KOPT-K1 (cell line): ENCODE data around the gene WWOX.

ENCODE experiments used
- H3K27ac ChIP-seq: fragments of 200-600 bp; sonication (generic); 2 replicates; pipeline ENCODE4 v1.5.1; 2016; ENCODE audit warnings: antibody characterized with exemption, mild to moderate bottlenecking, low read depth, low read length; ENCODE audit not compliant: poor library complexity, severe bottlenecking
- H3K36me3 ChIP-seq: fragments of 200-600 bp; sonication (generic); 2 replicates; pipeline ENCODE4 v1.5.1; 2017; ENCODE audit warnings: antibody characterized with exemption, mild to moderate bottlenecking, low read length, moderate library complexity; ENCODE audit not compliant: insufficient read depth
- H3K9me3 ChIP-seq: fragments of 200-600 bp; sonication (generic); 2 replicates; pipeline ENCODE4 v1.5.1; 2017; ENCODE audit warnings: antibody characterized with exemption, low read length, mild to moderate bottlenecking; ENCODE audit not compliant: insufficient read depth, poor library complexity, severe bottlenecking

Gene WWOX

DNA sequence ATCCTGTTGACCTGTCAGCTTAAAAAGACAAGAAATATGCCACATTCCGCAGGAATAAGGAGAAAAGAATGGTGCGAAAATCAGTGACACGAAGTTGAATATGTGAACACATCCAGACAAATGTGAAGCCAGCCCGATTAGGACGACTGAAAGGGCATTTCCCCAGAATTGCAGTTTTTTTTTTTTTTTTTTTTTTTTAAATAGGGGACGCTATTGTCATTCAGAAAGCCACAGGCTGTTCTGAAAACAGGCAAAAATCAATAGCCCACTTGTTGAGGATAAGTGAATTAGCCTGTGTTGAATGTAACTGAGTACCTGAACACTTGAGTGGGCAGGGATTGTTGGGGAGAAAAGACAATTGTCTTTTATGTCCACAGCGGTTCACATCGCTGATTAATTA, 507.1 kb downstream of the WWOX start:
- no peaks in the 10 kb centered on the region for H3K9me3 ChIP-seq
- H3K27ac ChIP-seq, result no peak overlapping the region
- no peaks in the 10 kb centered on the region for H3K36me3 ChIP-seq

DNA sequence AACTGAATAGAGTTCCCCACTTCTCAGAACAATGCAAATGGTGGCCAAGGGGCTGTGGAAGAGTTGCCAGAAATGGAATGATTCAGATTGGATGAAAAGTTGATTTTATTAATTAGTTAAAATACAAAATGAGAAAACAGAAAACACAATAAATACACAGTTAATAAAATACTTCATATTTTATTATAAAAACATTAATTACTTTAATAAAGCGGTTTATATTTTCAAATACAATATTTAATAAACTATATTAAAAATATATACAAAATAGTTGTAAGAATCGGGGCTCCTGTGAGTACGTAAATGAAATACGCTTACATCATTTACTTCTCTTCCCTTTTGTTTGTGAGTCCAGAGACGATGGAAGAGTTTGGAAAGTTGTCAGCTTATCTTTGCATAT, 507.6 kb downstream of the WWOX start:
- Histone ChIP-seq H3K27ac (no peak overlapping the region), H3K36me3 (no peaks in the 10 kb centered on the region), H3K9me3 (no peaks in the 10 kb centered on the region)

DNA sequence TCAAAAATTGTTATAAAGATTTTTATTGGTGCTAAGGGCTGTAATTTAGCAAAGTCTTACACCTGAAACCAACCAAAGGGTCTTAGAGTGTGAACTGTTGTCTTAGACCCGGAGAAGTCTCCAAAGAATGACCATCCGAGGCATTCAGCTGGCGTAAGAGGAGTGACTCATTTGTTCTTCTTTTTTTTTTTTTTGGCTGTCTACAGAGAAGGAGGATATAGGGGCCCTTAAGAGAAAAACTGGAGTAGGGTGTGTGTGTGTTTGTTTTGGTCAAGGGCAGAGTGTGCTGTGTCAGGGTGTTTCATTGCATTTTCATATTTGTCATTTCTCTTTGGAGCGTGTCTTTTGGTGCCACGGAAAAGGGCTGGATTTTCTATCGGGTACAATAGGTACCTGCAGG, 508.0 kb downstream of the WWOX start:
- H3K9me3 ChIP-seq, result no peaks in the 10 kb centered on the region
- no peak overlapping the region for H3K27ac ChIP-seq
- H3K36me3 ChIP-seq, result no peaks in the 10 kb centered on the region

DNA sequence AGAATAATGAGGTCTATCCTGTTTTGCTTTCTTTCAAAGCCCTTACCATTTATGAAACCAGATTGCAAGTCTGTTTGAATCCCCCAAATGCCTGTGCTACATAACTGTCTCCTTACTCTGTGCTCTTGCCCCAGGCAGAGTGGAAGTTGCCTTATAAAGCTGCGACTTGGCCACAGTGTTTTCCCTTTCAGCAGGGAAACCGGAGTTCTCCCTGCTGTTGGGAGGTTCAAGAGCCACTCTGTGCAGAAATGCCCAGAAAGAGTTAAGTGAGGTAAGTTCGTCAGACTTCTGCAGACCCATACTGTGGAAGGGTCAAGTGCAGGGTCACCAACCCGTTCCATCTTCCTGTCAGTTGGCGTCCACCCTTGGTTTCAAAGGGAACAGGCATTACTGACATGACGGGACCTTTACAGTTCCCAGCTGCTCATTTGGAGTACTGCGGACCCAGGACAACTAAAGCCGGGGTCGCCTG, 508.9 kb downstream of the WWOX start:
- no peaks in the 10 kb centered on the region for H3K36me3 ChIP-seq
- no peaks in the 10 kb centered on the region for H3K9me3 ChIP-seq
- H3K27ac ChIP-seq, result no peak overlapping the region

DNA sequence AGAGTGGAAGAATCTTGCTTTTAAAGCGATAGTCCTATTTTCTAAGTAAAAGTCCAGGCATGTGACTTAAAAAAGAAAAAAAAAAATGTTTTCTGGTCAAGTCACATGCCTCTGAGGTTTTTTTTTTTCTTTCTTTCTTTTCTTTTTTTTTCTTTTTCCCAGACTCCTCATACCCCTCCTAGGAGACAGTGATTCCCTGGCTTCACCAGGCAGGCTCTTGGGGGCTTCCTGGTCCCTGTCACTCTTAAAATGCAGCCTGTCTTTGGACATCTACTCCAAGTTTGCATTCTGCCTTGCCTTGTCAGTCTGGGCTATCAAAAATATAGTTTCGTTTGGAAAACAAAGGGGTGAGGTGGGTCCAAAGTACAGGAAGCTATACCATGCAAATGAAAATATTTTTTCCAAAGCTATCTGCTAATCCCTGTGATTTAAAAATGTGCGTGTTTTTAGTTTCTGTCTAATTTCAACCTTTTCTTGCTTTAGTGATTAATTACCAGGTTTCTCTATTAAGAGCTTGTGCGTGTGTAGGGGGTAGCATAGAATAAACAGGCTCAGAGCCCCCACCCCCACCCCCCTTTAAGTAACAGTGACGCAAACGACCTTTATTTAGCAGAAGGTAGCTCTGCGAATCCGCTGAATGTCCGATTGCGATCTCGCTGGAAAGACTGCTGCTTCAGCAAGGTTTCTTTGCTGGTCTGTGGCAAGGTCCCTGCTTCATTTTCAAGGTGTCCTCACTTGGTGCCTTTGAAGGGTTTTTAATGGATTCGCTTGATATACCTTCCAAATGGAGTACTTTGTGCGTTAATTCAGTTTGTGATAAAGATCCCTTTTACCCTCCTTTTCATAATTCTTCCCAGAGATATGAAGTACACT, 510.2 kb downstream of the WWOX start:
- H3K36me3 ChIP-seq, result no peaks in the 10 kb centered on the region
- no peaks in the 10 kb centered on the region for H3K9me3 ChIP-seq
- no peak overlapping the region for H3K27ac ChIP-seq

DNA sequence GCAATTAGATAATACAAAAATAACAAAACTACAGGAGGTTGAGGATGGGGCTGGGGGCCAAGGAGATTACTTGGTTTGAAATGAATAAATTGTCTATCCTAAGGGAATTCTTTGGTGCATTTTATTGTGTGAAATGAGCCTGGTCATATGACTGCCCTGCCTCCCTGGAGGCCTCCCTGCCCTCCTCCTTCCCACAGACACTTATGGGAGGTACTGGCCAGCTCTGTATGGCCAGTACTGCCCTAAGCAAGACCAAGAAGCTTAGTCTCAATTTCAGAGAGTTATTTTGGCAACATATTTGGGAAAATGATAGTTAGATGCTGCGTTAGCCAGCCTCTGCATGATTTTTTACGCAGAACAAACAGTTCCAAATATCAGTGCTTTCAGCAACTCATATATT, 511.9 kb downstream of the WWOX start:
- Histone ChIP-seq H3K27ac (no peak overlapping the region), H3K36me3 (no peaks in the 10 kb centered on the region), H3K9me3 (no peaks in the 10 kb centered on the region)

DNA sequence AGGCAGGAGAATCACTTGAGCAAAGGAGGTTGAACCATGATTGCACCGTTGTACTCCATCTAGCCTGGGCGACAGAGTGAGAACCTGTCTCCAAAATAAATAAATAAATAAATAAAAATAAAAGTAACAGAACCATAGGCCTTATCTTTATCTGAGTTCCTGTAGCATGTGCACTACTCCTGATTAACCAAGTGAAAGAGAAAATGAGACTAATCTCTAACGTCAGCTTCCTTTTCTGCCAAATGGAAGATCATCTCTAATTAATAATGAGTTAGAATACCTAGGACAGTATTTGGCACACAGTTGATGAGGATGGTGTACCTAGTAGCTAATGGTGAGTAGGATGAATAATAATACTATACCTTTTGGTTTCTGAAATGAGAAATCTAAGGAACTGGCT, 520.4 kb downstream of the WWOX start:
- Histone ChIP-seq H3K27ac (no peak overlapping the region), H3K36me3 (no peaks in the 10 kb centered on the region), H3K9me3 (peaks cover 10% of the 10 kb centered on the region)

DNA sequence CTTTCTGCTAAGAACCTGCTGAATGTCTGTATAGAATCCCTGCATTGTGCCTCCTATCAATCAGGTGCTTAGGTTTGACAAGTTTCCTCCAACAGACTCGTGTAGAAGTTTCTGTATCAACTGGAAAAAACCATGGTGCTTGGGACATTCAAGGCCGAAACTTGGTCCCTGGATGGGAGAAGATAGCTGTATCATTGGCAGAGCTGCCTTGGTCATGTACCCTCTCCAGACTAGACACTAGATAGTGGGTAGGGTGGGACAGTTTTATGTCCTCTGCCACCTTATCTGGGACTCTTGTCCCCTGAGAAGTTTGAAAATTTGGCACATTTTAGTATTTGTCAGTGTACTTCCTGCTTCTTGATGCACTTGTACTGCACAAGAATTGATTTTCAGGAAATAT, 520.8 kb downstream of the WWOX start:
- Histone ChIP-seq H3K27ac (no peak overlapping the region), H3K9me3 (peaks cover 10% of the 10 kb centered on the region), H3K36me3 (no peaks in the 10 kb centered on the region)

DNA sequence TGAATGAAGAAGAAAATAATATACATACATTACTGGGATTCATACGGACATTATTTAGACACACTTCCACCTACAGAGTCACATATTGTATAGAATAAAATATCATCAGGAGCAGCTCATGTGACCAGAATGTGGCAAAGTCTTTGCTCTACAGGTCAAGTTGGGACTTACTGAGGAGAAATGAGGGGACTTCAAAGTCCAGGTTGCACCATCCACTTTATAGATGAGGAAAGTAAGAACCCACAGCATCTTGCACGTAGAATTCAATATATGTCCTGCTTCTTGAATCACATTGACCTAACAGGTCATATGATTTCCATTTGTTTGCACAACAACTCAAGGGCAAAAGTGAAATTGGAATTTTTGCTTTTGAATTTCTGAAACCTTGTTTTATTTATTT, 524.3 kb downstream of the WWOX start:
- Histone ChIP-seq H3K27ac (no peak overlapping the region), H3K36me3 (no peaks in the 10 kb centered on the region), H3K9me3 (peaks cover 10% of the 10 kb centered on the region)

DNA sequence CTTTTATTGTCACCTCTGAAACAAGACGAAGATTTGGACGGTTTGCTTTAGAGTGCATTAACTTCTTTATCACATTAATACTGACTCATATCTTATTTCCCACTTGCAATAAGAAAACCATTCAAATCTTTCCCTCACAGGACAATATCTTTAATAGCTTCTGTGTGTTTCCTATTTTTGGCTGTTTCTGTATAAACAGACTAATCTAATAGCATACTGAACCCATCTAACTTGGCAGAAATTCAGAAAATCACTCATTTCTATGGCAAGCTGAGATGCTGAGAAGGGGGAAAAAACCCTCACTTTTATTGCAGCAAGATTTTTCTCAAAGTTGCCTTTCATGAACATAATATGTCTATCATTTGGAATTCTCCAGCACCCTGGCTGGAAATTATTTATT, 524.9 kb downstream of the WWOX start:
- Histone ChIP-seq H3K9me3 (peaks cover 10% of the 10 kb centered on the region), H3K36me3 (no peaks in the 10 kb centered on the region), H3K27ac (no peak overlapping the region)

DNA sequence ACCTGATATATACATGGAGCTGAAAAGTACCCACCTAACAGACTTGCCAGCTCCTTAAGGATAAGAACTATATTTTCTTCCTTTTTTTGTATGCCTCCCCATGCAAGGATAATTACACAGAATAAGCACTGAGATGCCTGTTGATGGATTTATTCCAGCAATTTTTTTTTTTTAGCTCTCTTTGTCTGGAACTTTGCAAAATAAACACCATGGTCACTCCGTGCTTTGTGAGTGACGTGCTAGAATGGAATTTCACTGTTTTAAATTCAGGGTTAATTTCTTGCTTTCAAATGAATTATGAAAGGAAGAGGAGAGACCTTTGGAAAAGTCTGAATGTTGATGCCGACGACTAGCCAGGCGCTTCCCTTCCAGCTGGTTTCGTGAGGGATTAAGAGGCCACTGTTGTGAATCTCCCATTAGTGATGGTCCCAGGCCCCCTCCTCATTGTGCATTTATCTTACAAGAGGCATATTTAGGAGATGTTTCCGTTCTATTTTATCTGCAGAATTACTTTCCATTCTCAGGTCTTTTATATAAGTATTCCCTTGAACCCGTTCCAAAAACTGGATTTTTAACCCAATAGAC, 529.1 kb downstream of the WWOX start:
- Histone ChIP-seq H3K27ac (no peak overlapping the region), H3K9me3 (peaks cover 26% of the 10 kb centered on the region), H3K36me3 (no peaks in the 10 kb centered on the region)

DNA sequence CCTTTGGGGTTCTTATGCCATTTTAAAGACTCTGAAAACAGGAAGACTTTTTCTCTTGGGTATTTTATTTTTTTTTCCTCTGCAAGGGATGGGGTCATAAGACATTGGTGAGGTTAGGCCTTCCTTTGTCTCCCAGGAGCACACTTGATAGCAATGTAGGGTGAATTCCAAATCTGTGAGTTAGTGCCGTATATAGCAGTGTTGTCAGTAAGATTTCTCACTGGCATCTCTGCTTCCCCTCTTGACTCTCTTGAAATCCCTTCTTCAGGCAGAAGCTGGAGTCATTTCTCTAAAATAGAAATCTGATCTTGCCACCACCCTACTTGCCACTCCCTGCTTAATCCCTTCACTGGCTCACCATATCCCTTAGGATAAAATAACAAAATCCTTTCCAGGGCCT, 529.7 kb downstream of the WWOX start:
- Histone ChIP-seq H3K27ac (no peak overlapping the region), H3K36me3 (no peaks in the 10 kb centered on the region)

DNA sequence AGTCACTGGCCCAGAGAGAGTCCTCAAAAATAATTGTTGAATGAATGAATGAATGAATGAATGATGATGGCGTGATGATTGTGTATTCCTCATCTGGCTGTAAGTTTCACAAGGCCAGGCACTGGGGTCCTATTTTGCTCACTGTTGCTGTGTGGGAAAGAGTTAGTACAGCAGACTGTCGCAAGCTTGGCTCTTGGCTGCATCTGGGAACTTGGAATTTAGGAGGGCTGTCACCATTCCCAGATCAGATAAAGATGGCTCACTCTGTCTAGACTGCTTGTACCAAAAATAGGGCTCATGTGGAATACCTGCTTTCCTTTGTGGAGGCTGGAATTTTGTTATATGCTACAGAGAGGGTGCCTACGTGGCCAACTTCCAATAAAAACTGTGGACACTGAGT, 530.6 kb downstream of the WWOX start:
- Histone ChIP-seq H3K9me3 (peaks cover 26% of the 10 kb centered on the region), H3K36me3 (no peaks in the 10 kb centered on the region)

More for the DNA sequence above, 529.7 kb downstream of the WWOX start:
- H3K9me3 ChIP-seq, result peaks cover 26% of the 10 kb centered on the region

DNA sequence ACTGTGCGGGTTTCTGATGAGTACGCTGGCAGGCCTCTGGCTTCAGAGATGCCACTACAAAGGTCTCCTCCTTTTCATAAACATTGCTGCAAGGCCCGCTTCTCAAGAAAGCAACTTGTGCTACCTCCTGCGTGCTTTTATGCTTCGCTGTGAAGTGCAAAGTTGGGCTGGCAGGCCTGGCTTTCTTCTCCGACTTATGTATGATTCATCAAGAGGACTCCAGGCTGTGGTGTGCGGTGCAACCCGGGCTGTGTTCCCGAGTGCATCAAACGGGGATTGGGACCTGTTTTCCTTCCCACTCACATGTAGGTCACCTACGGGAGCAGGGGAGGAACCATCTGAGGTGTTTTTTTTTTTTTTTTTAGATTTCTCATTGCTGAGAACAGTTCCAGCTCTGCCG, 534.1 kb downstream of the WWOX start:
- Histone ChIP-seq H3K9me3 (peaks cover 26% of the 10 kb centered on the region), H3K27ac (no peak overlapping the region), H3K36me3 (no peaks in the 10 kb centered on the region)

More for the DNA sequence above, 530.6 kb downstream of the WWOX start:
- no peak overlapping the region for H3K27ac ChIP-seq

DNA sequence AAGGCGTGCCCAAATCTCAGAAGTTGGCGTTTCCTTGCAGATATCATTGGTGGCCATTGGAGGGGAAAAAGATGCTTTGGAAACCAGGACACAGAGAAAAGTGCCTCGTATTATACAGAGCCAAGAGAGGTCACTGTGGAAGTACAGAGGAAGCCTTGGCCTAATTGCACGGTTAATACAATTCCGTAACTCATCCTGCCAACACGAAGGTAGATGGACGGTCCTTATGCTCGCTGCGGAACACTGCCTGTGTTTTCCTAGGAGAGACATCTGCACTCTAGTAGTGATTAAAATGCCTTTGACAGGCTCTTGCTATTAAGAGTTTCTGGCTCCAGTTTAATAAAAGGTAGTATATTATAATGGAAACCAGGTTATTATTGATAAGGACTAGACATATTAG, 536.4 kb downstream of the WWOX start:
- H3K9me3 ChIP-seq, result peaks cover 14% of the 10 kb centered on the region
- no peak overlapping the region for H3K27ac ChIP-seq

DNA sequence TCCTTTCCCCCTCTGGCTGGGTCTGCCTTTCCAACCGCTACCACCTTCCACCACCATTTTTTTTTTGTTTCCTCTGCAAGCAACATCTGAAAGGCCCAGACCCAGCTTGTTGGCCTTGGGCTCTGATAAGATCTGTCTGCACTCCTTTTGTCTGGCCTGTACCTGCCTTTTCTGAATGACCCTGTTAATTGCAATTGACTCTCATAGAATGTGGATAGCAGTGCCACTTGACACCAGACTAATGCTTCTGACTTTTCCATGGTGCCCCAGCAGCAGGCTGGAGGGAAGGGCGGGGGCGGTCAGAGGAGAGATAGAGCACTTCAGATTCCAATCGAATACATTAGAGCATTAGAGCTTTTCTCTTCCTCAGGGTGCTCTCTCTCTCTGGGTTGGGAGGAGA, 538.9 kb downstream of the WWOX start:
- Histone ChIP-seq H3K27ac (no peak overlapping the region), H3K9me3 (no peaks in the 10 kb centered on the region), H3K36me3 (no peaks in the 10 kb centered on the region)

More for the DNA sequence above, 536.4 kb downstream of the WWOX start:
- H3K36me3 ChIP-seq, result no peaks in the 10 kb centered on the region
